Kidney (tissue), 14 donors: Measurements from ENCODE around the gene MTHFSD. TPM values are rescaled to one million over a fixed set of nuclear protein-coding genes. Genes with fewer than 3 reads are reported as not detected.

Experiments
- DNase-seq, 5 donors: peaks; one replicate each; pipeline ENCODE4 v3.0.0-alpha.2; 2013 to 2020
- FAIRE-seq: peaks from 2 replicates; lab custom pipeline; 2012; peaks lifted over from hg19 to GRCh38; lab: Jason Lieb, UNC
- H3K27ac ChIP-seq, 2 donors: one replicate each; pipeline ENCODE4 v1.7.0; 2013; ENCODE audit warnings: low read depth in 2 of 2, low read length in 2 of 2, inconsistent platforms in 1 of 2
- H3K27me3 ChIP-seq: one replicate; pipeline ENCODE4 v1.7.1; 2013; ENCODE audit warnings: low read length, inconsistent platforms; ENCODE audit not compliant: control insufficient read depth, insufficient read depth
- H3K36me3 ChIP-seq, 3 donors: one replicate each; pipeline versions ENCODE4 v1.7.0 to v1.7.1; 2013; ENCODE audit warnings: low read length in 3 of 3, control low read depth in 1 of 3, inconsistent platforms in 1 of 3; ENCODE audit not compliant: insufficient read depth in 3 of 3, control insufficient read depth in 2 of 3
- H3K4me1 ChIP-seq, 3 donors: one replicate each; pipeline versions ENCODE4 v1.7.0 to v1.7.1; 2013; ENCODE audit warnings: low read length in 3 of 3, inconsistent platforms in 1 of 3, low read depth in 1 of 3; ENCODE audit not compliant: control insufficient read depth in 2 of 3, insufficient read depth in 2 of 3
- H3K4me3 ChIP-seq, 3 donors: one replicate each; pipeline versions ENCODE4 v1.7.0 to v1.8.1; 2013; ENCODE audit warnings: low read length in 3 of 3, control low read depth in 1 of 3, inconsistent platforms in 1 of 3
- H3K9ac ChIP-seq, 3 donors: one replicate each; pipeline versions ENCODE4 v1.7.0 to v1.7.1; 2013; ENCODE audit warnings: low read length in 3 of 3, control low read depth in 1 of 3, inconsistent platforms in 1 of 3
- H3K9me3 ChIP-seq, 3 donors: one replicate each; pipeline versions ENCODE4 v1.7.0 to v1.7.1; 2013; ENCODE audit warnings: low read length in 3 of 3, control low read depth in 1 of 3, inconsistent platforms in 1 of 3; ENCODE audit not compliant: control insufficient read depth in 2 of 3, insufficient read depth in 1 of 3
- CTCF ChIP-seq: IDR thresholded peaks from 3 replicates; pipeline ENCODE4 v1.5.1; 2012; ENCODE audit warnings: mild to moderate bottlenecking, moderate library complexity, borderline replicate concordance; ENCODE audit not compliant: insufficient read depth; ENCODE audit errors: extremely low read depth
- intact Hi-C: fragments of 100-400 bp; cut with DNase I; formaldehyde crosslinking; loops from one replicate; pipeline ENCODE4 v1.11.1; 2022
- polyA plus RNA-seq: library from polyadenylated mRNA; stranded (reverse); fragments of 350-450 nt; fragmentation: Illumina TruSeq; extraction: RNeasy Lipid Tissue Mini Kit (QIAGEN cat#74804); gene quantifications from one replicate; pipeline ENCODE4 v1.2.3, GENCODE V29; 2014; ENCODE audit warnings: low read depth, low replicate concordance; ENCODE audit not compliant: insufficient read depth
- total RNA-seq: library from RNA; stranded (reverse); fragmentation: NEBNext Ultra II Directional; extraction: Animal tissue kit (Norgen Biotek cat#: 25700); gene quantifications from one replicate; pipeline ENCODE4 v1.2.1, GENCODE V29; 2021
- donor health status: control.
- donor health status: control.
- donor health status: control.
- donor health status: control.
- donor health status: control.
- donor health status: DM: yes; HTN: yes; CAD: no.
- donor health status: Normal renal cell carcinoma (clear cell type).

The MTHFSD gene
- total and polyA plus RNA-seq, 2 donors from 2014 or later, result 11.3 to 26.2 TPM

GRCh38 chr16:86519007-86519648 lies 35.9 kb downstream of the MTHFSD start:
- FAIRE-seq (no peak), DNase-seq (peak in 2 of 5 donors; percentile 41 to 63)
- intact Hi-C loops, result loop anchor here (5.0 to 10.0 kb wide), 2 partner anchors 447 to 704 kb away; no protein-coding TSS in a partner anchor
- H3K9ac ChIP-seq, result no peak overlapping the region
- peaks cover 0 to 3% (median 0%) of the 10 kb centered on the region in 3 donors for H3K4me1 ChIP-seq
- no peaks in the 10 kb centered on the region for H3K9me3 ChIP-seq
- no peak overlapping the region for H3K4me3 ChIP-seq
- peaks cover 41% of the 10 kb centered on the region for H3K27me3 ChIP-seq
- no peak for TF ChIP-seq CTCF
- no peaks in the 10 kb centered on the region for H3K36me3 ChIP-seq
- no peak overlapping the region for H3K27ac ChIP-seq

- no peaks in the 10 kb centered on the region for H3K36me3 ChIP-seq
- FAIRE-seq, result no peak
- peak; percentile 87 for TF ChIP-seq CTCF
- no peak overlapping the region for H3K4me3 ChIP-seq
- H3K9me3 ChIP-seq, result no peaks in the 10 kb centered on the region
- no peak overlapping the region for H3K27ac ChIP-seq
- peaks cover 0 to 3% (median 0%) of the 10 kb centered on the region in 3 donors for H3K4me1 ChIP-seq
- peak; percentile 79 to 86 (median 84) for DNase-seq
- intact Hi-C loops, result loop anchor here (5.0 to 10.0 kb wide), 2 partner anchors 445 to 703 kb away; no protein-coding TSS in a partner anchor
- peaks cover 55% of the 10 kb centered on the region for H3K27me3 ChIP-seq
- no peak overlapping the region for H3K9ac ChIP-seq
Measured at GRCh38 chr16:86517652-86518258, 37.3 kb downstream of the MTHFSD start.

- intact Hi-C loops, result loop anchor here (5.0 to 10.0 kb wide), 2 partner anchors 445 to 702 kb away; no protein-coding TSS in a partner anchor
- no peaks in the 10 kb centered on the region for H3K36me3 ChIP-seq
- H3K4me3 ChIP-seq, result no peak overlapping the region
- no peak for TF ChIP-seq CTCF
- H3K9ac ChIP-seq, result no peak overlapping the region
- H3K9me3 ChIP-seq, result no peaks in the 10 kb centered on the region
- DNase-seq (peak in 1 of 5 donors; percentile 26), FAIRE-seq (no peak)
- no peak overlapping the region for H3K27ac ChIP-seq
- peaks cover 0 to 3% (median 0%) of the 10 kb centered on the region in 3 donors for H3K4me1 ChIP-seq
- peaks cover 57% of the 10 kb centered on the region for H3K27me3 ChIP-seq
Measured at GRCh38 chr16:86517033-86517432, 38.0 kb downstream of the MTHFSD start.
